Vagina (tissue), 2 donors: ENCODE measurements around the gene ARHGAP6.

ENCODE experiments used
- POLR2A ChIP-seq, 2 donors: fragments of 450-650 bp; IDR thresholded peaks; one replicate each; pipeline ENCODE4 v1.6.1; 2017; ENCODE audit warnings: antibody characterized with exemption in 2 of 2, mild to moderate bottlenecking in 2 of 2, moderate library complexity in 2 of 2
- TF ChIP-seq, protein P1 (sequence below), 3 experiments: fragments of 450-650 bp in 2 of 3; fragments of 200-600 bp in 1 of 3; sonication (generic) in 1 of 3; IDR thresholded peaks; one replicate each; pipeline ENCODE4 v1.5.1; 2017 to 2019; ENCODE audit warnings: antibody characterized with exemption in 3 of 3, mild to moderate bottlenecking in 2 of 3, moderate library complexity in 2 of 3

DNA sequence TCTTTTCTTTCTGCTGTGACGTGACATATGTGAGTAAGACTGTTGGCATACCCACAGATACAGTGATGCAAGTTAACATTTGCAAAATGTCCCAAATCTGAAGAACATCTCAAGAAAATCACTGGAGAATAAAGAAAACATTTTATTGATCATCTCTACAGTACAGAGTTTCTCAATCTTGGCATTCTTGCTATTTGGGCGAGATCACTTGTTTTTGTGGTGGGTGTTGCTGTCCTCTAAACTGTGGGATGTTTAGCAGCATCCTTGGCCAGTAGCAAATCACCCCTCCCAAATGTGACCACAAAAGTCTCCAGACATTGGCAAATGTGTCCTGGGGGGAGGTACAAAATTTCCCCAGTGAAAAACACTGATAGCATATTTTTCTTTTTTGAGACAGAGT is 343.7 kb downstream of the ARHGAP6 start:
- TF ChIP-seq, protein P1, sequence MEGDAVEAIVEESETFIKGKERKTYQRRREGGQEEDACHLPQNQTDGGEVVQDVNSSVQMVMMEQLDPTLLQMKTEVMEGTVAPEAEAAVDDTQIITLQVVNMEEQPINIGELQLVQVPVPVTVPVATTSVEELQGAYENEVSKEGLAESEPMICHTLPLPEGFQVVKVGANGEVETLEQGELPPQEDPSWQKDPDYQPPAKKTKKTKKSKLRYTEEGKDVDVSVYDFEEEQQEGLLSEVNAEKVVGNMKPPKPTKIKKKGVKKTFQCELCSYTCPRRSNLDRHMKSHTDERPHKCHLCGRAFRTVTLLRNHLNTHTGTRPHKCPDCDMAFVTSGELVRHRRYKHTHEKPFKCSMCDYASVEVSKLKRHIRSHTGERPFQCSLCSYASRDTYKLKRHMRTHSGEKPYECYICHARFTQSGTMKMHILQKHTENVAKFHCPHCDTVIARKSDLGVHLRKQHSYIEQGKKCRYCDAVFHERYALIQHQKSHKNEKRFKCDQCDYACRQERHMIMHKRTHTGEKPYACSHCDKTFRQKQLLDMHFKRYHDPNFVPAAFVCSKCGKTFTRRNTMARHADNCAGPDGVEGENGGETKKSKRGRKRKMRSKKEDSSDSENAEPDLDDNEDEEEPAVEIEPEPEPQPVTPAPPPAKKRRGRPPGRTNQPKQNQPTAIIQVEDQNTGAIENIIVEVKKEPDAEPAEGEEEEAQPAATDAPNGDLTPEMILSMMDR (IDR thresholded peaks at IDR 0.05), result no peak
- TF ChIP-seq POLR2A (IDR thresholded peaks at IDR 0.05), result no peak
